Keratinocyte (primary cell): ENCODE measurements around the gene CYP27A1. TPM values are rescaled to one million over a fixed set of nuclear protein-coding genes. Genes with fewer than 3 reads are reported as not detected.

Experiments used
- DNase-seq: peaks from one replicate; pipeline ENCODE4 v3.0.0-alpha.2; 2011; ENCODE audit warnings: low read depth, missing footprints, low spot score
- FAIRE-seq: peaks from 2 replicates; lab custom pipeline; 2011; peaks lifted over from hg19 to GRCh38; lab: Jason Lieb, UNC
- H2AFZ ChIP-seq: 2 replicates; pipeline ENCODE4 v1.6.0; 2012; ENCODE audit warnings: low read length, control low read depth, inconsistent platforms; ENCODE audit not compliant: control insufficient read depth
- H3K27ac ChIP-seq: 2 replicates; pipeline ENCODE4 v1.5.1; 2011; ENCODE audit warnings: low read length; ENCODE audit not compliant: control insufficient read depth, insufficient read depth
- H3K27me3 ChIP-seq: 3 replicates; pipeline ENCODE4 v1.6.0; 2011; ENCODE audit warnings: low read length; ENCODE audit not compliant: control insufficient read depth, insufficient read depth; ENCODE audit errors: extremely low read depth
- H3K36me3 ChIP-seq, 2 experiments: 2 replicates in 1 of 2; 3 replicates in 1 of 2; pipeline ENCODE4 v1.5.1; 2011; ENCODE audit warnings: low read length in 2 of 2, mild to moderate bottlenecking in 1 of 2; ENCODE audit not compliant: control insufficient read depth in 2 of 2, insufficient read depth in 2 of 2; ENCODE audit errors: extremely low read depth in 1 of 2
- H3K4me1 ChIP-seq: 3 replicates; pipeline ENCODE4 v1.5.1; 2011; ENCODE audit warnings: low read length; ENCODE audit not compliant: control insufficient read depth, insufficient read depth; ENCODE audit errors: extremely low read depth
- H3K4me2 ChIP-seq: 3 replicates; pipeline ENCODE4 v1.6.0; 2011; ENCODE audit warnings: low read depth, low read length; ENCODE audit not compliant: control insufficient read depth, insufficient read depth; ENCODE audit errors: extremely low read depth
- H3K4me3 ChIP-seq, 3 experiments: fragments of 200-600 bp in 1 of 3; sonication (generic) in 1 of 3; 2 replicates in 2 of 3; 3 replicates in 1 of 3; pipeline ENCODE4 v1.5.1; 2011 to 2016; ENCODE audit warnings: low read length in 3 of 3, mild to moderate bottlenecking in 3 of 3, control low read depth in 2 of 3, inconsistent platforms in 1 of 3, low read depth in 1 of 3, mixed read lengths in 1 of 3, mixed run types in 1 of 3, moderate library complexity in 1 of 3; ENCODE audit not compliant: control insufficient read depth in 2 of 3, insufficient read depth in 2 of 3; ENCODE audit errors: extremely low read depth in 1 of 3
- H3K79me2 ChIP-seq: 2 replicates; pipeline ENCODE4 v1.6.0; 2012; ENCODE audit warnings: low read length; ENCODE audit not compliant: control insufficient read depth, insufficient read depth
- H3K9ac ChIP-seq: 3 replicates; pipeline ENCODE4 v1.6.0; 2011; ENCODE audit warnings: low read length; ENCODE audit not compliant: control insufficient read depth, insufficient read depth; ENCODE audit errors: extremely low read depth
- H3K9me1 ChIP-seq: 3 replicates; pipeline ENCODE4 v1.6.0; 2011; ENCODE audit warnings: low read length; ENCODE audit not compliant: control insufficient read depth, insufficient read depth; ENCODE audit errors: extremely low read depth
- H3K9me3 ChIP-seq: 2 replicates; pipeline ENCODE4 v1.5.1; 2012; ENCODE audit warnings: low read depth, low read length; ENCODE audit not compliant: control insufficient read depth
- H4K20me1 ChIP-seq: 3 replicates; pipeline ENCODE4 v1.6.0; 2011; ENCODE audit warnings: low read length; ENCODE audit not compliant: control insufficient read depth, insufficient read depth; ENCODE audit errors: extremely low read depth
- CTCF ChIP-seq, 3 experiments: IDR thresholded peaks in 1 of 3; conservative IDR thresholded peaks in 1 of 3; optimal IDR thresholded peaks in 1 of 3; 2 replicates in 2 of 3; 3 replicates in 1 of 3; pipeline versions ENCODE3 to v1.5.1; 2011; ENCODE audit warnings: low read length in 3 of 3, mild to moderate bottlenecking in 3 of 3, moderate library complexity in 2 of 3, control low read depth in 1 of 3, inconsistent platforms in 1 of 3; ENCODE audit not compliant: insufficient read depth in 2 of 3; ENCODE audit errors: extremely low read depth in 1 of 3
- EZH2 ChIP-seq: IDR thresholded peaks from one replicate; pipeline ENCODE4 v1.6.1; 2012; ENCODE audit warnings: inconsistent platforms, mild to moderate bottlenecking, low read length, moderate library complexity
- dilution Hi-C: fragments of 300-500 bp; cut with MboI; formaldehyde crosslinking; loops from one replicate; pipeline ENCODE4 v1.7.0; 2020; ENCODE audit warnings: low sequenced_read_pairs; ENCODE audit not compliant: extremely low pct_ligation_motif_present
- polyA plus RNA-seq, 5 experiments: library from polyadenylated mRNA; depleted of rRNA in 3 of 5; stranded (reverse) in 3 of 5; stranded (forward) in 1 of 5; unstranded in 1 of 5; fragments of >200 nt; gene quantifications; 1 replicate in 1 of 5; 2 replicates in 3 of 5; 3 replicates in 1 of 5; pipeline versions ENCODE4 v1.2.1 to v1.2.3, GENCODE V29; 2011 to 2012; ENCODE audit warnings: missing spikeins in 2 of 5, low read depth in 1 of 5, low replicate concordance in 1 of 5

CYP27A1 gene
- polyA plus RNA-seq, 1 donor (not counting 4 experiments of a cell fraction or from before 2014, with no cell fraction given): 0.12 TPM

DNA sequence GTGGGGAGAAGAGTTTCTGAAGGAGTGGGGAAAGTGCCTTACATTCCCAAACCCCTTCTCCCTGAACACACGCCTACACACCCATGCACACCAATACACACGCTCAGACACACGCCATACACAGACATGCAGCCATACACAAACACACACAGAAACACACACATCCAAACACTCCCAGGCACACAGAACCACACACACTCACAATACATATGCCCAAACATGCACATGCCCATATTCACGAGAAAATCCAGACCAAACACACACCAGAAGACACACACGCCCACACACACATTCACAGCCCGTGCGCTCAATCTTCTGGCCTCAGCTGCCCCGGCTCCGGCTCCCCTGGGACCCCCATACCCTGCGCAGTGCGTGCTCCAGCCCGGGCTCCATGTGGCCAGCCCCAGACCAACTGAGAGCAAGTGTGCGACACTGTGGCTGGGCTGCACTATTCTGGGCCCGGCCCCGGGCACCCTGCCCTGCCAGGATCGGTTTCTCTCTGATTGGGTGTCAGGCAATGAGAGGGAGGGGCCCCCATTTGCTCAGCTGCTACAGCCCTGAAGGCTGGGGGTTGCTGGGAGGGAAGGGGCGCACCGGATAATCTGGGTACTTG, 49.5 kb downstream of the CYP27A1 start, which contains the start of gene PRKAG3:
Gene PRKAG3, minus strand, starts transcription at position 426 of the 613 bp plus-strand sequence.
- FAIRE-seq (no peak), DNase-seq (no peak)
- Histone ChIP-seq H4K20me1 (no peaks in the 10 kb centered on the region), H3K79me2 (no peaks in the 10 kb centered on the region), H3K9me1 (no peaks in the 10 kb centered on the region), H3K4me3 (no peak within 1 kb of the TSS), H3K27me3 (peaks cover 30% of the 10 kb centered on the region), H3K9ac (no peak within 1 kb of the TSS), H2AFZ (no peak within 1 kb of the TSS), H3K36me3 (no peaks in the 10 kb centered on the region), H3K4me2 (no peak within 1 kb of the TSS), H3K4me1 (peaks cover 4% of the 10 kb centered on the region), H3K27ac (no peak within 1 kb of the TSS), H3K9me3 (no peaks in the 10 kb centered on the region)
- dilution Hi-C loops: no loop called here
- no peak for TF ChIP-seq CTCF (optimal IDR thresholded peaks at IDR 0.05 in 1 of 3, IDR thresholded peaks at IDR 0.05 in 1 of 3, conservative IDR thresholded peaks at IDR 0.05 in 1 of 3; ENCODE audit: extremely low read depth in 1 of 3, insufficient read depth in 2 of 3, low read length in 3 of 3)
- TF ChIP-seq EZH2: no peak

DNA sequence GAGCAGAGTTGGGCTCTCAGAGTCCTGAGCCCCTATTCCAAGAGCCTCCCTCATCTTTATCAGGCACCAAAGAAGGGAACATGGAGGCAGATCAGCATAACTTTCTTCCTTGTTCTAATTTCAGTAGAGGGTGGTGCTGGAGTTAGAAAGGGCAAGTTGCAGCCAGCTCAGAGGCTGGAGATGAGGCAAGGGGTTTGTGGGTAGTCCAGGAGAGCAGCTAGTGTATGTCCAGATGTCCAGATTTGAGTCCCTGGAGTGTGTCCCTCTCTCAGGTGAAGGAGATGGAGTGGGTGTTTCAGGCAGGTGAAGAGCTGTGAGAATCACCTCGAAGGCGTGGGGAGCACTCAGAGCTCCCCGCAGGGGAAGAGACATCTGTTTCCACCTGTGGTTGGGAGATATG, 50.1 kb downstream of the CYP27A1 start:
- H3K4me3 ChIP-seq: no peak overlapping the region
- dilution Hi-C loops: no loop called here
- H3K9me3 ChIP-seq: no peaks in the 10 kb centered on the region
- no peak overlapping the region for H3K9ac ChIP-seq
- FAIRE-seq (no peak), DNase-seq (no peak)
- peaks cover 4% of the 10 kb centered on the region for H3K4me1 ChIP-seq
- H2AFZ ChIP-seq: no peak overlapping the region
- TF ChIP-seq EZH2 (no peak), CTCF (optimal IDR thresholded peaks at IDR 0.05 in 1 of 3, IDR thresholded peaks at IDR 0.05 in 1 of 3, conservative IDR thresholded peaks at IDR 0.05 in 1 of 3; ENCODE audit: extremely low read depth in 1 of 3, insufficient read depth in 2 of 3, low read length in 3 of 3) (no peak)
- no peaks in the 10 kb centered on the region for H3K9me1 ChIP-seq
- no peaks in the 10 kb centered on the region for H3K79me2 ChIP-seq
- H3K36me3 ChIP-seq: no peaks in the 10 kb centered on the region
- peaks cover 30% of the 10 kb centered on the region for H3K27me3 ChIP-seq
- H3K4me2 ChIP-seq: no peak overlapping the region
- no peak overlapping the region for H3K27ac ChIP-seq
- no peaks in the 10 kb centered on the region for H4K20me1 ChIP-seq
